SK-N-SH (cell line): ENCODE results near the gene MYO1E.

ENCODE experiments used
- CTCF ChIP-seq: fragments of 200-600 bp; sonication (generic); IDR thresholded peaks from 2 replicates; pipeline ENCODE4 v1.6.1; 2017; ENCODE audit warnings: antibody characterized with exemption, mild to moderate bottlenecking, moderate library complexity
- MEF2A ChIP-seq: IDR thresholded peaks from 2 replicates; pipeline ENCODE4 v1.4.0; 2012; ENCODE audit warnings: low read depth, borderline replicate concordance
- POLR2AphosphoS5 ChIP-seq: IDR thresholded peaks from 2 replicates; pipeline ENCODE4 v1.6.1; 2012; ENCODE audit warnings: low read depth, low read length
- YY1 ChIP-seq: IDR thresholded peaks from 2 replicates; pipeline ENCODE4 v1.4.0; 2012; ENCODE audit warnings: low read depth, mild to moderate bottlenecking

DNA sequence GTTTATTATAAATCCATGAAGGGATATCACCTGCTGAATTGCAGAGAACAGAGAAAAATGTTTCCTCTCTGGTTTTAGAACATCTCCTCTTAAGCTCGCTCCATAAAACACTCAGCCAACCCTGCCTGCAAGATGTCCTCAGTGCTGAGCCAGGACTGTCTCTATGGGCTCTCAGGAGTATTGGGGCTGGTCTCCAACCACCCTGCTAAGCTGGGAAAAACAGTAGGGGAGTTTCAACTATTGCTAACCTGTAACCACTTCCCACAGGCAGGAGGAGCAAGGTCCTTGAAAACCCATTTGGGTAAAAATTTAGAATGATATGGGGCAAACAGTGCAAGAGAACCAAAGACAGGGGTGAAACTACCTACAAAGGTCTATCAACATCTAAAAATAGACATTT lies 34.3 kb downstream of the MYO1E start:
- TF ChIP-seq MEF2A: no peak
- no peak for TF ChIP-seq CTCF
- no peak for TF ChIP-seq POLR2AphosphoS5
- no peak for TF ChIP-seq YY1
